Stimulated activated CD8-positive, alpha-beta memory T cell treated with anti-CD3 and anti-CD28 coated beads, Interleukin-4, amount 100 ng/mL, for 24 hours (primary cell): Measurements from ENCODE around the gene CNPPD1.

Source experiments
- DNase-seq: peaks from one replicate; pipeline ENCODE4 v3.0.0-alpha.2; 2020; ENCODE audit warnings: low read depth

The CNPPD1 gene

GRCh38 chr2:219176818-219177551 is at the start of gene CNPPD1:
Gene CNPPD1 (minus strand): TSS chr2:219176925. CDS start chr2:219176828, 97 bp downstream.
- peak; percentile 81 for DNase-seq

GRCh38 chr2:219225350-219225749 is 48.6 kb upstream of the CNPPD1 start:
- DNase-seq: no peak

GRCh38 chr2:219223831-219224610 is 47.3 kb upstream of the CNPPD1 start:
- no peak for DNase-seq

GRCh38 chr2:219221957-219222518 is 45.3 kb upstream of the CNPPD1 start:
- DNase-seq: no peak

- DNase-seq: no peak
These were observed 44.1 kb upstream of the CNPPD1 start for GRCh38 chr2:219220652-219221402.

DNA sequence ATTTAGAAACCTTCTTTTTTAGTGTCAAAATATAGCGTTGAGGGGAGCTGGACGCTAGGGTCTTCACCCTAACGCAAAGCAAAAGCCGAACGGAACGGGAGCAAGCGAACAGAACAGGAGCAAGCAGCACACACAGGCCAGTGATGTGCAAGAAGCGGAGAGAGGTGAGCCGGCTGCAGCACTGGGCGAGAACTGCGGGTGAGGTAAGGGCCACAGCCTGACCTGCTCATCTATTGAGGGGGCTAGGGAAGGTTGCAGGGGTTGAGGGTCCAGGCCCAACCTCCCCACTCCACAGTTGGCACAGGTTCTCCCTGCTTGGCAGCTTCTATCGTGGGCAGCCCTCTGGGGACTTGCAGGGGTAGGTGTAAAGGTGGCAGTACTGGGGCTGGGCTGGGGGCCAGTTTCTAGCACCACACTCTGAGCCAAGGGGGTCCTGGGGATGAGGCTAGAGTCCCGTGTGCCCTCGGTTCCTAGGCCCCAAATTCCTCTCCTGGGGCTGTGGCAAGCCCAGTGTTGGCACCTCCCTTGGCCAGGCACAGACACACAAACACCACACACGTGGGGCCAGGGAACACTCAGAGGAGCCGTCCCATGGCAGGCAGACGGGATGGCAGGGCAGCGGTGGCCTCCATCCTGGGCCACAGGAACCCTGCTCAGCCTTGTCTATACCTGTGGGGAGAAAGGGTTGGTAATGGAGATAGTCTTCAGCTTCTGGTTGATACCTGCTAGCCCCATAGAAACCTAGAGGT is 43.2 kb upstream of the CNPPD1 start:
- DNase-seq: no peak

DNA sequence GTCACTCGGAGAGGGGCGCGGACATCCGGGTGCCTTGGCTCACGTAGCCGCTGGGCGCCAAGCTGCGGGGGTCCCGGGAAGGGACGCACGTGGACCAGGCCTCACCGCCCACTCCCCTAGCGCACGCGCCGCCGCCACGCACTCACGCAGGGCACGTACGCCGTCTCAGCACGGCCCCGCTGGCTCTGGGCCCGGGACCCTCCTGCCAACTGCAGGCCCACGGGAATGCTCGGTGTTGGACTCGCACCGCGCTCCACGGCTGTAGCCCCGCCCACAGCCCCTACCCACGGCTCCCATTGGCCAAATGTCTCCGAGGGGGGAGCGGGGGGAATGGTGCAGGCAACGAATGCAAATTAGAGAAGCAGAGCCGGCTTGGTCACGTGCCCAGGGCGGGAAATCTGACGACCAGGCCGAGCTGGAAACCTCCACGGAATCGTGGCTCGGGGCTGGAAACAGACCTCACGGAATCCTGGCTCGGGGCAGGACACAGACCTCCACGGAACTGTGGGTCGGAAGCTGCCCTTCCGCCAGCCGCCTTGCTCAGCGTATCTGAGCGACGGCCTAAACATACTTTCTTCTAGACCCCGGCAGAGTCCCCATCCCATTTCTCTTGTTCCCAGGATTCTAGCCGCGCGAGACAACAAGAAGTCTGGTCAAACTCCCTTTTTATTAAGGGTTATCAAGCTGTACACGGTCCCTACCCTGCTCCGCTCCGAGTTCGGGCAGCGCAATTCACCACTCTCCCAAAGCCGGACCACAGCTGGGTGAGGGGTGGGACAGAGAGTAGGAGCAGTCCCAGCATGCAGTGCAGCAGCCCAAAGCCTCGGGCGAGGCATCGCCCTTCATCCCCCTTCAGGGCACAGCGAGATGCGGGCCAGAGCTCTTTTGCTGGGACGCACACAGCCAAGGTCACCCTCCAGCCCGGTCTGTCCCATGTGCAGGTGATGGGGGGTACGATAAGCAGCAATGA is 42.3 kb upstream of the CNPPD1 start, which contains the start of gene ABCB6:
ABCB6 (minus strand) TSS at position 227 of the 970 bp plus-strand sequence. CDS start 285 bp downstream, outside the sequence.
- DNase-seq: peak; percentile 83

DNA sequence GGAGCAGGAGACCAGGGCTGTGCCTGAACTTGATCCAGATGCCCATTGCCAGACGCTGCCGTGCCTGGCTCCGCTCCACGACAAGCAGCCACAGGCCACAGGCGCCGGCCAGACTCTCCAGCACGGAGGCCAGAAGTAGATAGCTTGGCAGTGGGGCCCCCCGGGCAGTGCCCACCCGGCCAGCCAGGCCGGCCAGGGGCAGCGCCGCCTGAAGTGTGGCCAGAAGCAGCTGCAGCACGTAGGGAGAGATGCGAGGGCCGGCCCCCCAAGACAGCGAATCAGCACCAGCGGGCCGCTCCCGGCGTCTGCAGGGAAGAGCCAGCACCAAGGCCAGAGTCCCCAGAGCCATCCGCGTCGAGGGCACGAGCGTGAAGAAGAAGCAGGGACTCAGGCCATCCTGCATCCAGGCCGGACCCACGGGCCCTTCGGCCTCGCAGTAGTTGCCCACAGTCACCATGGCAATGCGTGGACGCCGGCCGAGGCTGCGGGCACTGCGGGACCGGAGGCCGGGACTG is 41.5 kb upstream of the CNPPD1 start:
- DNase-seq: no peak

DNA sequence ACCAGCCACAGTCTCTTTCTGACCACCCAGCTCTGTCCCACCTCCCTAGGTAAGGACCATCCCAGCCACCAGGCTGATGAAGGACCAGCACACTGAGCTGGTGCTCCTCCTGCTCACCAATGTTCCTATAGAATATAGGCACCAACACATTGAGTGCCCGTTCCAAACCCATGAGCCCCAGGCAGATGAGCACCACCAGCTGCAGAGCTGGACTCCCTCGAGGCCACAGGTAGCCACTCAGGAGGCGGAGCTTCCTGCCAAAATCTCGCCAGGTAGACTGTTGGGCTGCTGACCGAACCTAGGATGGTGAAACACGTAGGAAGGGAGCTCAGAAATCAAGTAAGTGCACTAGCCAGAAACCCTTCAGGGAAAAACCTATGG is 39.8 kb upstream of the CNPPD1 start:
- DNase-seq: no peak

DNA sequence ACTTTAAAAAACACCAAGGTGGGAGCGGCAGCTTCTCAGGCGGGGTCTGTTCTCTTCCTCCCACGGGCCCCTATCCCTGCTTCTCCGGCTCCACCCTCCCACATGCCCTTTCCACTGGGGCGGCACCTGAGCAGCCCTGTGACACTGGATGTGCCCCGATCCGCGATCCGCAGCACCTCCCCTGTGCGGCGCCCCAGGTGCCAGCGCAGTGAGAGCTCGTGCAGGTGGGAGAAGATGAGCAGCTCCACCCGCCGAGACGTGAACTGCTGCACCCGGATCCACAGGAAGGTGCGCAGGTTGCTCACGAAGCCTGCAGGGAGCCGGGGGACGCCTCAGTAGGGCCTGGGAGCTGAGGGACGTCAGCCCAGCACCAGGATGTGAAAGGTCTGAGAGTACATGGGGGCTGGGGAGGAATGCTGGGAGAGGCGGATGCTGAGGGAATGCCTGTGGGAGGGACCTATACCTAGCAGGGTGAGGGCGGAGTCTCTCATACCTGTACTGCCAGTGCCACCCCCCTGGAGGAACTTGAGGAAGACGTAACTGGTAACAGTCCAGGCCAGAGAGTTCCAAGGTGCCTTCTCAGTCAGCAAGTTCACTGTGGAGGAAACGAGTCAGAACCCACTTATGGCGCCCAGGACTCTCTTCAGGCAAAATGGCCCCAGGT is 39.3 kb upstream of the CNPPD1 start:
- no peak for DNase-seq

- DNase-seq: no peak
These were observed 38.1 kb upstream of the CNPPD1 start for GRCh38 chr2:219214786-219215185.

GRCh38 chr2:219214141-219214540 is 37.4 kb upstream of the CNPPD1 start:
- no peak for DNase-seq

DNA sequence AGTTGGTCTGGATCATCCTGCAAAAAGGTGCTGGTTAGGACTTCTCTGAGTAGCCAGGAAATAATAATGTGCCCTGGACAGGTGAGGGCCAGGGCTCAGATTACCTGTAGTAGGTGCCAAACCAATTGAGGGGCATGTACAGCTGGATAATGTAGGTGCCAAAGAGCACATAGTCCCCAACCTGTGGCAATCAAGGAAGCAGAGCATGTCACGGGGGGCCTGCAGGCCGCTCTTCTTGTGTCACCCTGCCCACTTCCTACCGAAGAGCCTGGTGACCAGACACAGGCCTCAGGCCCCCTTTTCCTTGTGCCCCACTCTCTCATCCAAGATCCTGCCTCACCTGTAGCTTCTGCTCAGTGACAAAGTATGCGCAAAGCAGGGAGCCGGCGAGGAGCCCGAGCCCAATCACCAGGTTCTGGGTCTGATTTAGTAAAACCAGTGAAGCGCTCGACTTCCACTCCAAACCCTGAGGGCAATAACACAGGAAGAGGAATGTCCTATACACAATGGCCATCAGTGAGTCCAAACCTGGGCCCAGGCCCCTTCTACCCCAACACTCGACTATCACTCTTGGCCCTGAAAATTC is 36.9 kb upstream of the CNPPD1 start:
- DNase-seq: no peak

DNA sequence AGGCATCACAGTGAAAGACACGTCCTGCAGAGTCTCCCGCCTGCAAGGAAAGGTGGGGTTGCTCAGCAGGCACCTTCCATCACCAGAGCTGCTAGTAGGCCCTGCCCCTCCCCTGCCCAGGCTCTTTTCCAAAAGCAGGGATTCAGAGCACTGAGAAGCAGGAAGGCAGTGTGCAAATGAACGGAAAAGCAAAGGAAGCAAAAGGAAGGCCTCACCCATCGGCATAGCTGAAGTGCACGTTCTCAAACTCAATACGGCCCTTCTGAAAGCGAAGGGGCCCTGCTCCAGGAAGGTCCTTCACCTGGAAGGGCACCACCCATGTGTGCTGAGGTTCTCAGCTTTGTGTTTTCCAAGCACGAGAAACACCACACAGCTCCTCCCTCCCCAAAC is 36.3 kb upstream of the CNPPD1 start:
- no peak for DNase-seq

DNA sequence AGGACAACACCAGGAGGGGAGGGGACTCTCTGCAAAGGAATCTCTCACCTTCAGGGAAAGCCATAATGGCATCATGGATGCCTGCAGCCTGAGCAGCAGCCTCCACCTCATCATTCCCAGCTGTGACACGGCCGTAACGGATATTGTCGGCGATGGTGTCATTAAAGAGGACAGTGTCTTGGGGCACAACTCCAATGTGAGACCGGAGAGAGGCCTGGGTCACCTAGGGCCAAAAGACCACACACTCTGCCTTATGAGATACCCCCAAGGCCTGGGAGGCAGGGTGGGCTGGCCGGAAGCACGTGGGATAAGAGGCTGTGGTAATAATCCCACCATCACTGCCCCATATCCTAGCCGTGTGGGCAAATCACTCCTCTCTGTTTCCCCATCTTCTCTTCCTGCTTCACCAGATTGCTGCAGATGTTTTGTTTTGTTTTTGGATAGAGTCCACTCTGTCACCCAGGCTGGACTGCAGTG is 34.2 kb upstream of the CNPPD1 start:
- DNase-seq: no peak

- no peak for DNase-seq
These were observed 33.6 kb upstream of the CNPPD1 start for GRCh38 chr2:219210196-219210885.

DNA sequence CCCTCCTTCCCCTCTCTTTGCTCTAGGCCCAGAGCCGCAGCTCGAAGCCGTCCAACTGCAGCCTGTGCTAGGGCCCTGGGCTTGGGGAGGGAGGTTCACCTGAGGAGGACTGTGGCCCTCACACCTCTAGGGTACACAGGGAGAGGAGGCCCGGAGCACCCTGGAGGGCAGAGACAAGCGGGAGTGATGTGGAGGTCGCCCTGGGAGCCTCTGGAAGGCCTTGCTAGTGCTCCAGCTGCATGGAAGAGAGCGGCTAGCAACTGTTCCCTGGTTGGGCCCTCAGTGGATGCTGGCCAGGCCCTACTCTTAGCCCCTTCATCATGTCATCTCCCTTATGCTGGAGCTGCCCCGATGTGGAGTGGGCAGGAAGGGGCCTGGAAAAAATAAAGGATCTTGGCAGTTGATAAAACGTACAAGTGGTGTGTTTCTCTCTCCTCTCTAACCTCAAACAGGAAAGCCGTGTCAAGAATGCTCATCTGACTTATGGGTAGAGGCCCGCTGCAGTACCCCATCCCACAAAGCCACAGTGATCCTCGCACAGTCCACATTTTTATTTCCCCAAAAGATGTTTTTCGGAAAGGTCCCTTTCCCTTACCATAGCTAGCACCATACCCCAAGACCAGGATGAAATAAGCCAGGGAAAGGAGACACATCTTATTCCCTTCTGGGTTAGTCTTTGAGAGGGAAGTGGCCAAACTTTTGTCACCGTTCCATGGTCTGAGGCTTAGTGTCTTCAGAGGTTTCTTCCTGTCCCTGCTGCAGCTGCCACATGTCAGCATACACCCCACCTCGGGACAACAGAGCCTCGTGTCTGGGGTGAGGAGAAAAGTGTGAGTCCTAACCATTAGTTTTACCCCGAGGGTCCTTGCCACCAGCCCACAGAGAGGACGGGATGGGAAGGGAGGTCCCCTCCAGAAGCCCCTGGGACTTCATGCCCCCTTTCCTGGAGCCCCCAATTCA is 32.8 kb upstream of the CNPPD1 start:
- no peak for DNase-seq
